Activated CD4-positive, alpha-beta T cell treated with anti-CD3 and anti-CD28 coated beads for 24 hours (primary cell): Measurements from ENCODE around the gene RCC1.
"Not testable (repeated sequence)": the region's sequence is repeated elsewhere in the genome, so short reads cannot be mapped to it uniquely, and the experiment has no call there.

Experiments
- DNase-seq, 2 donors: peaks; one replicate each; pipeline ENCODE4 v3.0.0-alpha.2; 2020; ENCODE audit warnings: low read depth in 2 of 2

The RCC1 gene

GRCh38 chr1:28505406-28506187 lies at the start of gene RCC1:
Gene RCC1, plus strand, starts transcription at chr1:28506043. Its CDS starts 23,824 bp downstream, at chr1:28529867.
- DNase-seq = peak; percentile 90

GRCh38 chr1:28456078-28456477 lies 49.8 kb upstream of the RCC1 start:
- DNase-seq = no peak

- no peak for DNase-seq
These were observed 48.2 kb upstream of the RCC1 start for GRCh38 chr1:28457678-28458077.

DNA sequence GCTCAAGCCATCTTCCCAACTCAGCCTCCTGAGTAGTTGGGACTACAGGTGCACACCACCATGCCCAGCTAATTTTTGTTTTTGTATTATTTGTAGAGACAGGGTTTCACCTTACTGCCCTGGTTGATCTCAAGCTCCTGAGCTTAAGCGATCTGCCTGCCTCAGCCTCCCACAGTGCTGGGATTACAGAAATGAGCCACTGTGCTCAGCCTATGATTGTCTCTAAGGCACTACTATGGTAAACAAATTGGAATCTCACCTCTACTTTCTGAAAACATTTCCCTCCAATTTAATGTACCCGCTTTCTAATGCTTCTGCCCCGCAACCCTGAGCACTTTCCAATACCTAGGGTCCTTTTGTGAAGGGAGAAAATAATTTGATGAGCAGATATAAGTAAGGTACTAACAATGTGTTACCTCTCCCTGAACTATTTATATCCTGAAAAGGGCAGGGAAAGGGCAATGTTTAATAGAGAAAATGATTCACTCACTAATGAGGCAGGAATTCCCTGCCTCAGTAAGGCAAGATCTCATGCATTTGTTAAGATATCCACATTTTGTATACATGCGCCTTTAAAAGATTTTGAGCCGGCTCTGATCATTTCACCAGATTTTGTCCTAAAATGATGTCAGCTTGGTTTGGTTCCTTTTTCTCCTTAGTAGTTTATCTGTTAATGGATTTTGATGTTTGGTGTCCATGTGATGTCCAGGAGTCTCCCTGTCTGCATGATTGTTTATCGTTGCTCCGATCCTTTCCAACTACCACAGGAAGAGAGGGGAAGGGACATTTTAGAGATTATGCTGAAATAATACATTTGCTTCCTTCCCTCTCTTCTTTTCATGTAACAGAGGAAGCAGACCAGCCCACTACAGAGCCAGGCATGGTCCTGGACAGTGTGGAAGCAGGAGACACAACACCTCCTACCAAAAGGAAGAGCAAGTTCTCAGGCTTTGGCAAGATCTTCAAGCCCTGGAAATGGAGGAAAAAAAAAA lies 47.3 kb upstream of the RCC1 start:
- DNase-seq = no peak

DNA sequence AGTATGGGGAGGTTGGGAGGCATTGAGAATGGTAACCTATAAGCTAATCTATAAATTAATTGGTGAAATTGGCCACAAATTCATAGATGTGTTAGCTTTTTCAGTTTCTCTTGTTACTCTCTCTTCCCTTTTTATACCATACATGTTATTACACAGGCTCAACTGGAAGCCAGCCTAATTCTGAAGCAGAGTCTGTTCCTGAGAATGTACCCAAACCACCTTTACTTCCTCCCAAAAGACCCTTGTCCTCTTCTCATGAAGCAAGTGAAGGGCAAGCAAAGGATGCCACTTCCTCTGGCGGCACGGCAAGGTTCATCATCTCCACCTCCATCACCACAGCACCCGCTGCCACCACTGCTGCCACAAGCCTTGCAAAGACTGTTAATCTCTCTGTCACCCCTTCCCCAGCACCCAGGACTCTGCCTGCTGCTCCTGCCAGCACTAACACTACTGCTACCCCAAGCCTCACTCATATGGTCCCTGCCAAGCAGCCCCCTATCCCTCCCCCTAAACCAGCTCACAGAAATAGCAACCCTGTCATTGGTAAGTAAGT lies 39.5 kb upstream of the RCC1 start:
- DNase-seq = no peak

GRCh38 chr1:28470146-28470545 lies 35.7 kb upstream of the RCC1 start:
- DNase-seq = no peak

DNA sequence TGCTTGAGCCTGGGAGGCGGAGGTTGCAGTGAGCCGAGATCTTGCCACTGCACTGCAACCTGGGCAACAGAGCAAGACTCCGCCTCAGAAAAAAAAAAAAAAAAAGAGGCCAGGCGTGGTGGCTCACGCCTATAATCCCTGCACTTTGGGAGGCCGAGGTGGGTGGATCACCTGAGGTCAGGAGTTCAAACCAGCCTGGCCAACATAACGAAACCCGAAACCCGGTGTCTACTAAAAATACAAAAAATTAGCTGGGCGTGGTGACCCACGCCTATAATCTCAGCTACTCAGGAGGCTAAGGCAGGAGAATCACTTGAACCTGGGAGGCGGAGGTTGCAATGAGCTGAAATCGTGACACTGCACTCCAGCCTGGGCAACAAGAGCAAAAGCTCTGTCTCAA lies 26.3 kb upstream of the RCC1 start:
- not testable (repeated sequence) for DNase-seq

GRCh38 chr1:28480308-28480707 lies 25.5 kb upstream of the RCC1 start:
- no peak for DNase-seq

DNA sequence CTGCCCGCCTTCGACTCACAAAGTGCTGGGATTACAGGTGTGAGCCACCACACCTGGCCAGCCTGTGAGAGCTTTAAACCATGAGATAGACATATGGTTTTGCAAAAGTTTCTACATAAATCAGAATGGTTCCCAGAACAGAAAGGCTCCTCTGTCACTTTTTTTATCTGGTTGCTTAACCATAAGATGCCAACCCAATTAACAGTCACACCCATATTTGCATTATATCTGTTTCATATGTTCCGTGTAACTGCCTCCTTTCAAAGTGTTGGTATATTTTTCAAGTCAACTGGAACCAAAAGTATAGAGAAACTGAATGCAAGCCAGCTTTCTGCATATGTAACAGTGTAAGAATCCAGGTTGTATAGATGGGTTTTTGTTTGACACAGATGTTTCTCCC lies 23.7 kb upstream of the RCC1 start:
- no peak for DNase-seq

GRCh38 chr1:28482702-28483101 lies 23.1 kb upstream of the RCC1 start:
- no peak for DNase-seq

DNA sequence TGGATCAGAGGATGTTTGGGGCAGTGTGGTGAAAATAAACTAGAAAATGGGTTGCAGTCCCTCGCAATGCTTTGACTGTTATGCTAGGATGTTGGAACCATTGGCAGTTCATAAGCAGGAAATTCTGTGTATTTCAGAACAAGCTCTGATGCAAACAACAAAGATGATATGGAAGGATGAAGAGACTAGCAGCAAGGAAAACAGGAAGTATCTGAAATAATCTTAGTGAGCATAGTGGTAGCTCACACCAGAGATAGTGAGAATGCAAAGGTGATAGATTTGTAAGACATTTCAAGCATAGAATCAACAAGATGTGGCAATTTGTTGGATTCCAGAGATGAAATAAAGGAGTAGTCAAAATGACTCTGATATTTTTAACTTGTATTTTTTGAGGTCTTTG lies 11.1 kb upstream of the RCC1 start:
- DNase-seq = no peak

DNA sequence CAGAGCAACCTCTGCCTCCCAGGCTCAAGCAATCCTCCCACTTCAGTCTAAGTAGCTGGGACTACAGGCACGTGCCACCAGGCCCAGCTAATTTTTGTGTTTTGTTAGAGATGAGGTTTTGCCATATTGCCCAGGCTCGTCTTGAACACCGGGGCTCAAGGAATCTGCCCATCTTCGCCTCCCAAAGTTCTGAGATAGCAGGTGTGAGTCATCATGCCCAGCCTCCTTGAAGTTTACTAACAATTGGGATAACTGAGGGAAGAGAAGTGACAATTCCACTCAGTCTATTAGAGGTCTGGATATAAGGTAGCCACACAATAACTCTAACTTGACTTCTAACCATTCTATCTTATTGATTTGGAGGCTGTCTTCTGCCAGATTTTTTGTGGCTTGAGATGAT lies 6.3 kb upstream of the RCC1 start:
- no peak for DNase-seq

DNA sequence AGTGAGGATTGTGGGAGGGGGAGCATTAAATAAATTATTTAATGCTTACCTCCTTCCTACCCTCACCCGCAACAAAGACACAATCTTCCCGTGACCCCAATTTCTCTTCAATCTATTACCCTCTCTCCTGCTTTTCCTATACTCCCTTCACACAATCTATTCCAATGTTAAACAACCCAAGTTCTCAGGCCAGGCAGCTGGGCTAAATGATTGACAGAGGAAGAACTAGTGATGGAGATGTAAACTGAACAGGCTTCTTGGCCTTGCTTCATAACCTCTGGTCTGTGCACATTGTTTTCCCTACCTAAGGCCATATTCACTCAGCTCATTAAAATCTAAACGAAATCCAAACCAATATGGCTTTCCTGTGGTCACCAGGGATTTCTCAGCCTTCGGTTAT lies 3.9 kb upstream of the RCC1 start:
- no peak for DNase-seq

DNA sequence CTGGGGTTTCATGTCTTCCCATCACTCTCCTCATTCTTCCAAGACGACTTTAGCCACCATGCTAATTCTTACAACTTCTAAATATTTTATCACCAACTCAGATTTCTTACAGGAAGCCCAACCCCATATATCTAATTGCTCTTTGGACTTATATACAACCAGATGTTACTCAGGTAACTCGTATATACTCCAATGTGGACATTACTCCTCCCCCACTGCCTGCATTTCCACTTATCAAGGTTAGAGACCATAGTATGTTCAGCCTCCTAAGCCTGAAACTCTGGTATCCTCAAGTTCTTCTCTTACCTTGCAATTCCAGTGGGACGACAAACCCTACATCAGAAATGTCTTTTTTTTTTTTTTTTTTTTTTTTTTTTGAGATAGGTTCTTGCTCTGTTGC lies 2.7 kb upstream of the RCC1 start:
- DNase-seq = no peak

DNA sequence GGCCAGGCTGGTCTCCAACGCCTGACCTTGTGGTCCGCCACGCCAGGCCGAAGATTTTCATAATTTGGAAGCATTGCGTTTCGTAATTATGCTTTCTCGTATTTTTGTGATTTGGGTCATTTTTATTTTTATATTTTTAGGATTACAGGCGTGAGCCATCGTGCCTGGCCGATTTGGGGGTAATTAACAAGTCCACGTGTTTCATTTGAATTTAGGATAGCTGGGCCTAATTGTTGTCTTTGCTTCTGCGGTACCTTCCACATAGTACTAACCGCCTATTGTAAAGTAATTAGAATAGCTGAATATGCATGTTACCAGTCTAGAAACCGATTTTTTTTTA lies 1.0 kb downstream of the RCC1 start:
- DNase-seq = no peak

GRCh38 chr1:28507247-28507645 lies 1.4 kb downstream of the RCC1 start:
- DNase-seq = peak; percentile 13 to 28

DNA sequence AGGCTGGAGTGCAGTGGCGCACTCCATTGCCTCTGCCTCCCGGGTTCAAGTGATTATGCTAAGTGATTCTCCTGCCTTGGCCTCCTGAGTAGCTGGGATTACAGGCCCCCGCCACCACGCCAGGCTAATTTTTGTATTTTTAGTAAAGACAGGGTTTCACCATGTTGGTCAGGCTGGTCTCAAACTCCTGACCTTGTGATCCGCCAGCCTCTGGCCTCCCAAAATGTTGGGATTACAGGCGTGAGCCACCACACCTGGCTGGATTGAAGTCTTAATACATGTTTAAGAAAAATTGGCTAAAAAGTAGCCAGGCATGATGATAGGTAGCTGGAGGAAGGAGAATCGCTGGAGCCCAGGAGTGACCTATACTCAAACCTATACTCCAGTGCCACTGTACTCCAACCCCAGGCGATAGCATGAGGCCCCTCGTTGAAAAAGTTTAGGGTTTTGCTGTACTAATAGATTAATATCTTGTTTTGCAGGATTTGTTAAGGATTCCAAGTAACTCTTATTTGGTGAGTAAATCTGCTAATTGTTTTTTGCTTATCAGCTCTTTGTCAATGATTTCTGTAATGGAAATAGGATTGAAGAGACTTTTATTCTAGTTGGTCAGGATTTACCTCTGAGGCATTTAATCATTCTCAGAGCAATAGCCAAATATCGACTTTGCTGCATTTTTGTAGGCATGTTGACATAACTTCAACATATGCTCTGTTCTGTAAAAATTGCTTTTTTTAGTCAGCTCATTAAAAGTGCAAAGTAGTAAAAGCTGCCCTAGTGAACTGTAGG lies 2.0 kb downstream of the RCC1 start:
- DNase-seq = peak; percentile 18 to 19

DNA sequence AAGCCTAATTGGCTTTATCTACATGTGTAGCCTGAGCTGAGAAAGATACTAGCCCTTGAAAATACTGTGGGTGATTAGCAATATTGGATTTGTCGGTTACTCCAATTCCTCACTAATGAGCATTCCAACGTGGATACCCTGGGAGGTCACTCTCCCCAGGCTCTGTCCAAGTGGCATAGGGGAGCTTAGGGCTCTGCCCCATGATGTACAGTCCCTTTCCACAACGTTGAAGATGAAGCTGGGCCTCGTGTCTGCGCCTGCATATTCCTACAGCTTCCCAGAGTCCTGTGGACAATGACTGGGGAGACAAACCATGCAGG lies 2.6 kb downstream of the RCC1 start:
- peak in 1 of 2 donors; percentile 26 for DNase-seq

GRCh38 chr1:28509705-28510272 lies 3.9 kb downstream of the RCC1 start:
- peak; percentile 20 to 46 for DNase-seq

GRCh38 chr1:28510273-28510969 lies 4.6 kb downstream of the RCC1 start:
- DNase-seq = peak; percentile 25 to 51

DNA sequence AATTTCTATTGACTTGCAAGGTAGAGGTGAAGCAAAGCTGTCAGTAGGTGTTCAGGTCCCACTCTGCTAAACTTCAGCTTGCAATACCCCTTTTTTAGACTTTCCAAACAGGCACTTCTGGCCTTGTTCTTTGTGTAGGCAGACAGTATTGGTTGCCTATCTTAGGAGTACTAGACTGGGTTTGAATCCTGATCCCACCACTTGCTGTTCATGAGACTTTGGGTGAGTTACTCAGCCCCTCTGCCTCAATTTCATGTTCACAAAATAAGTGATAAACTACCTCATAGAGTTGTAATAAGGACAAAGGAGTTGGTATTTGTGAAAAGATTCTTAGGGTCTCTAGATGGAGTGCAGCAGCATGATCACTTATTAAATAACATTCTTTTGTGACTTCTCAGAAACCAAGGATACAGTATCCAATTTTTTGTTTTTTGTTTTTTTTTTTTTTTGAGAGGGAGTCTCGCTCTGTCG lies 5.2 kb downstream of the RCC1 start:
- peak in 1 of 2 donors; percentile 49 for DNase-seq
